HepG2 (cell line): ENCODE results near the gene GJC2. TPM values are rescaled to one million over a fixed set of nuclear protein-coding genes. Genes with fewer than 3 reads are reported as not detected.

Source experiments
- ATAC-seq: fragments of 200-7000 bp; cut with Tn5 transposase; 3 replicates; pipeline ENCODE4 v1.9.1; 2020; ENCODE audit warnings: mild to moderate bottlenecking, moderate library complexity
- BruUV-seq: library from RNA; stranded (reverse); fragments of 400-500 nt; replicated peaks from 2 replicates; lab custom pipeline; 2021; lab: Mats Ljungman, UMichigan
- CTCF ChIA-PET: fragments of 300-600 bp; formaldehyde crosslinking; extraction: SDS; loops from one replicate; lab custom pipeline; 2021; ENCODE audit warnings: low total read pairs, inconsistent platforms, low intra/inter-chr PET ratio; lab: Yijun Ruan, JAX
- POLR2A ChIA-PET: fragments of 350-600 bp; sonication (Branson Sonifier 250); formaldehyde crosslinking; loops from one replicate; lab custom pipeline; 2020; ENCODE audit warnings: antibody characterized with exemption, inconsistent platforms; lab: Yijun Ruan, JAX
- DNase-seq: peaks from one replicate; pipeline ENCODE4 v3.0.0-alpha.2; 2015; ENCODE audit warnings: low spot score
- FAIRE-seq: peaks from 3 replicates; lab custom pipeline; 2011; peaks lifted over from hg19 to GRCh38; lab: Jason Lieb, UNC
- H2AFZ ChIP-seq: one replicate; pipeline ENCODE4 v1.6.1; 2011; ENCODE audit warnings: low read length, inconsistent platforms
- H3K27ac ChIP-seq: fragments of 300-600 bp; 3 replicates; pipeline ENCODE4 v1.8.0; 2011; ENCODE audit warnings: mixed run types, mild to moderate bottlenecking, mixed read lengths, low read length, inconsistent platforms; ENCODE audit not compliant: insufficient read depth; ENCODE audit errors: extremely low read length
- H3K27me3 ChIP-seq, 2 experiments: fragments of 200-600 bp in 1 of 2; 2 replicates in 1 of 2; 3 replicates in 1 of 2; pipeline versions ENCODE4 v1.6.0 to v1.8.0; 2011; ENCODE audit warnings: low read length in 2 of 2, mild to moderate bottlenecking in 2 of 2, moderate library complexity in 2 of 2, inconsistent platforms in 1 of 2; ENCODE audit not compliant: insufficient read depth in 2 of 2, control insufficient read depth in 1 of 2
- H3K36me3 ChIP-seq, 2 experiments: fragments of 200-600 bp in 1 of 2; replicated peaks in 1 of 2; 2 replicates in 1 of 2; 3 replicates in 1 of 2; pipeline versions ENCODE4 v1.5.1 to v1.8.0; 2011; ENCODE audit warnings: low read length in 2 of 2, inconsistent platforms in 1 of 2; ENCODE audit not compliant: insufficient read depth in 2 of 2, control insufficient read depth in 1 of 2
- H3K4me1 ChIP-seq: 2 replicates; pipeline ENCODE4 v1.5.1; 2012; ENCODE audit warnings: low read length, inconsistent platforms; ENCODE audit not compliant: insufficient read depth
- H3K4me2 ChIP-seq: 2 replicates; pipeline ENCODE4 v1.6.0; 2011; ENCODE audit warnings: low read depth, low read length, inconsistent platforms
- H3K4me3 ChIP-seq, 3 experiments: fragments of 200-600 bp in 1 of 3; sonication (generic), shearing (Covaris generic) in 1 of 3; replicated peaks in 1 of 3; 2 replicates each; pipeline ENCODE4 v1.5.1; 2011 to 2016; ENCODE audit warnings: low read length in 3 of 3, inconsistent platforms in 2 of 3, low read depth in 2 of 3, mild to moderate bottlenecking in 2 of 3, control low read depth in 1 of 3, mixed read lengths in 1 of 3; ENCODE audit not compliant: insufficient read depth in 1 of 3
- H3K79me2 ChIP-seq: one replicate; pipeline ENCODE4 v1.6.1; 2011; ENCODE audit warnings: low read length, inconsistent platforms; ENCODE audit not compliant: insufficient read depth
- H3K9ac ChIP-seq: 2 replicates; pipeline ENCODE4 v1.6.0; 2011; ENCODE audit warnings: mild to moderate bottlenecking, low read depth, low read length, inconsistent platforms; ENCODE audit not compliant: insufficient read depth
- H3K9me3 ChIP-seq: 2 replicates; pipeline ENCODE4 v1.5.1; 2012; ENCODE audit warnings: mild to moderate bottlenecking, low read length
- H4K20me1 ChIP-seq: 2 replicates; pipeline ENCODE4 v1.6.0; 2011; ENCODE audit warnings: inconsistent platforms, mild to moderate bottlenecking, low read length, moderate library complexity; ENCODE audit not compliant: insufficient read depth
- IRX3 ChIP-seq: sonication (generic); formaldehyde crosslinking; IDR thresholded peaks from 2 replicates; pipeline ENCODE4 v1.8.1; 2023; ENCODE audit warnings: mild to moderate bottlenecking, low read depth, missing genetic modification reagents, borderline replicate concordance
- MEF2D ChIP-seq: sonication (generic); formaldehyde crosslinking; IDR thresholded peaks from 2 replicates; pipeline ENCODE4 v1.5.1; 2020; ENCODE audit warnings: mild to moderate bottlenecking, missing genetic modification reagents
- MTA1 ChIP-seq: sonication (generic); formaldehyde crosslinking; IDR thresholded peaks from 2 replicates; pipeline ENCODE4 v1.4.0; 2020; ENCODE audit warnings: missing genetic modification reagents, mild to moderate bottlenecking, borderline replicate concordance
- MYC ChIP-seq: sonication (generic); formaldehyde crosslinking; IDR thresholded peaks from 2 replicates; pipeline ENCODE4 v1.9.0; 2021; ENCODE audit warnings: missing genetic modification reagents, borderline replicate concordance
- ONECUT2 ChIP-seq: sonication (generic); formaldehyde crosslinking; IDR thresholded peaks from 2 replicates; pipeline ENCODE4 v1.4.0; 2020; ENCODE audit warnings: missing genetic modification reagents
- RNF219 ChIP-seq: sonication (generic); formaldehyde crosslinking; IDR thresholded peaks from 2 replicates; pipeline ENCODE4 v1.5.0; 2020; ENCODE audit warnings: mild to moderate bottlenecking, missing genetic modification reagents
- ZNF317 ChIP-seq: sonication (generic); formaldehyde crosslinking; IDR thresholded peaks from 2 replicates; pipeline ENCODE4 v1.5.0; 2020; ENCODE audit warnings: mild to moderate bottlenecking, missing genetic modification reagents
- WGBS: methylation state at CpG from one replicate; pipeline ENCODE4 v1.1.6; 2017; ENCODE audit warnings: low lambda C conversion rate; 5-methylcytosine and 5-hydroxymethylcytosine counted together
- in situ Hi-C: cut with HindIII; loops from 2 replicates; pipeline ENCODE4 v1.10.0; 2017; ENCODE audit warnings: low pct_unique_long_range_greater_than_20kb; ENCODE audit not compliant: extremely low pct_ligation_motif_present
- intact Hi-C: fragments of 100-400 bp; cut with micrococcal nuclease; formaldehyde crosslinking; loops from one replicate; pipeline ENCODE4 v1.10.0; 2022; ENCODE audit not compliant: unreplicated experiment
- polyA plus RNA-seq, 8 experiments: library from polyadenylated mRNA; depleted of rRNA in 3 of 8; stranded (reverse) in 7 of 8; unstranded in 1 of 8; fragments of >200 nt; fragmentation: Illumina TruSeq in 4 of 8; extraction: Trizol in 4 of 8; gene quantifications; 2 replicates each; pipeline versions ENCODE4 v1.2.1 to v1.2.3, GENCODE V29; 2011 to 2016; ENCODE audit warnings: low read depth in 4 of 8, missing spikeins in 1 of 8, mixed read lengths in 1 of 8; ENCODE audit not compliant: insufficient read depth in 1 of 8
- total RNA-seq, 5 experiments: library from RNA; depleted of rRNA; stranded (reverse); fragments of >200 nt; fragmentation: Illumina TruSeq; extraction: Trizol; gene quantifications; 2 replicates each; pipeline ENCODE4 v1.2.3, GENCODE V29; 2016; ENCODE audit warnings: low read depth in 1 of 5

GJC2 gene
- total and polyA plus RNA-seq, 2 of the 13 experiments (the other 11 are each of a cell fraction or from before 2014, with no cell fraction given): 1.6 to 3.8 TPM

GRCh38 chr1:228148196-228148861, 1.4 kb upstream of the GJC2 start:
- no TSS peak for BruUV-seq
- Histone ChIP-seq H3K9ac (no peak overlapping the region), H3K27ac (no peak overlapping the region), H4K20me1 (peaks cover 20% of the 10 kb centered on the region; the same call in 1 of the 2 replicates), H3K36me3 (peaks cover 2 to 17% of the 10 kb centered on the region in 2 experiments; a peak in 4 of 5 replicates), H3K4me3 (no peak overlapping the region), H3K27me3 (no peaks in the 10 kb centered on the region), H2AFZ (no peak overlapping the region), H3K4me1 (peaks cover 49% of the 10 kb centered on the region), H3K79me2 (peaks cover 34% of the 10 kb centered on the region), H3K9me3 (no peaks in the 10 kb centered on the region), H3K4me2 (no peak overlapping the region)
- POLR2A ChIA-PET: interaction anchor here (0.6 to 7.9 kb wide), 3 partner anchors 10 to 17 kb away, joined by 4 to 72 read pairs (median 5); partner anchors contain the start of gene IBA57
- WGBS: 72% methylated on average over 3 of the region's 18 CpGs
- CTCF ChIA-PET: no interaction called here
- in situ Hi-C loops: no loop called here
- intact Hi-C loops: no loop called here
- no peak for FAIRE-seq
- TF ChIP-seq ZNF317 (no peak), MYC (CRISPR knock-in tag) (no peak), MEF2D (CRISPR knock-in tag) (no peak), RNF219 (CRISPR knock-in tag) (no peak), MTA1 (CRISPR knock-in tag) (no peak), IRX3 (CRISPR knock-in tag) (no peak), ONECUT2 (CRISPR knock-in tag) (no peak)
- DNase-seq: no peak
- ATAC-seq: no peak
